ENCODE data around the gene RAB31.

- TF ChIP-seq, protein P1, sequence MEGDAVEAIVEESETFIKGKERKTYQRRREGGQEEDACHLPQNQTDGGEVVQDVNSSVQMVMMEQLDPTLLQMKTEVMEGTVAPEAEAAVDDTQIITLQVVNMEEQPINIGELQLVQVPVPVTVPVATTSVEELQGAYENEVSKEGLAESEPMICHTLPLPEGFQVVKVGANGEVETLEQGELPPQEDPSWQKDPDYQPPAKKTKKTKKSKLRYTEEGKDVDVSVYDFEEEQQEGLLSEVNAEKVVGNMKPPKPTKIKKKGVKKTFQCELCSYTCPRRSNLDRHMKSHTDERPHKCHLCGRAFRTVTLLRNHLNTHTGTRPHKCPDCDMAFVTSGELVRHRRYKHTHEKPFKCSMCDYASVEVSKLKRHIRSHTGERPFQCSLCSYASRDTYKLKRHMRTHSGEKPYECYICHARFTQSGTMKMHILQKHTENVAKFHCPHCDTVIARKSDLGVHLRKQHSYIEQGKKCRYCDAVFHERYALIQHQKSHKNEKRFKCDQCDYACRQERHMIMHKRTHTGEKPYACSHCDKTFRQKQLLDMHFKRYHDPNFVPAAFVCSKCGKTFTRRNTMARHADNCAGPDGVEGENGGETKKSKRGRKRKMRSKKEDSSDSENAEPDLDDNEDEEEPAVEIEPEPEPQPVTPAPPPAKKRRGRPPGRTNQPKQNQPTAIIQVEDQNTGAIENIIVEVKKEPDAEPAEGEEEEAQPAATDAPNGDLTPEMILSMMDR (IDR thresholded peaks at IDR 0.05) = no peak
- TF ChIP-seq POLR2A (IDR thresholded peaks at IDR 0.05) = no peak
These were observed 116.4 kb downstream of the RAB31 start for GRCh38 chr18:9824474-9824832.
